Measurements from ENCODE around the gene GGTLC1.

Gene GGTLC1

GRCh38 chr20:23967616-23967979 is 21.0 kb downstream of the GGTLC1 start:
- DNase-seq (ENCODE audit: insufficient read length, low spot score): no peak
- FAIRE-seq: no peak

GRCh38 chr20:23966927-23967615 is 21.5 kb downstream of the GGTLC1 start:
- FAIRE-seq (no peak), DNase-seq (ENCODE audit: insufficient read length, low spot score) (no peak)

DNA sequence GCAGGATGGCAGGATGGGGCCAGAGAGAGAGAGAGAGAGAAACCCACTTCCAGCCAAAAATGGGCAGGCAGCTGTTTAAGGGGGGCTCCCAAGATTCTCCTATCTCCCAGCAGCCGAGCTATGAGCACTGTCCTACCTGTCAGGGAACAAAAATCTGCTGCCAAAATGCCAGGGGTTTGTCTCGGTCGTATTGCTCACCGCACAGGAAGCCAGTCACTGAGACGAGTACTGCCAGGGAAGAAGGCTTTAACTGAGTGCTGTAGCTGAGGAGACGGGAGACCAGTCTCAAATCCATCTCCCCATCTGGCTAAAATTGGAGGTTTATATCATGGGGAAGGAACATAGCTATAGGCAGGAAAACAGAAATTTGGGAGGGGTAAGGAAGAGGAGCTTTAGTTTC is 22.3 kb downstream of the GGTLC1 start:
- no peak for FAIRE-seq
- DNase-seq (ENCODE audit: insufficient read length, low spot score): no peak

DNA sequence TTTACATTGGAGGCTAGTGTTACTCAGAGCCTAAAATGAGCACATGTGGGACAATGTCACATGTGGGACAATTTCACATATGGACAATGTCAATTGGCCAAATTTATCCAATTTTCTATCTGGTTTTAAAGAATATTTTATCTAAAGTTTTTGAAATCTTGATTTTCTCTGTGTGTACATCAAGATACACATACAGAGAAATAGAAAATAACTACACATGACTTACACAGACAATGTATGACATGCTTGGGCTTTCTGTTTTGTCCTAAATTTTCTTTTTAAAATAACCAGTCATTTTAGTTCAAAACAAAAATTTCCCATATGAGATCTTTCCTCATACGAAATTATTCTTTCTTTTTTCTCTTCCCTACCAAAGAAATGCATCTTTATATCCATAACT is 24.6 kb downstream of the GGTLC1 start:
- DNase-seq (ENCODE audit: insufficient read length, low spot score): no peak
- no peak for FAIRE-seq

DNA sequence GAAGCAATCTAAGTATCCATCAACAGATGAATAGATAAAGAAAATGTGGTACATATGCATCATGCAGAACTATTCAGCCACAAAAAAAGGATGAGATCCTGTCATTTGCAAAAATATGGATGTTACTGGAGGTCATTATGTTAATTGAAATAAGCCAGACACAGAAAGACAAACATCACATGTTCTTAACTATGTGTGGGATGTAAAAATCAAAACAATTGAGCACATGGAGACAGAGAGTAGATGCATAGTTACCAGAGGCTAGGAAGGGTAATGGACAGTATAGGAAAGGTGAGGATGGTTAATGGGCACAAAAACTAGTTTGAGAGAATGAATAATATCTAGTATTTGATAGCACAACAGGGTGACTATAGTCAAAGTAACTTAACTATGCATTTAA is 26.3 kb downstream of the GGTLC1 start:
- no peak for DNase-seq (ENCODE audit: insufficient read length, low spot score)
- FAIRE-seq: no peak

- DNase-seq (ENCODE audit: insufficient read length, low spot score): no peak
- no peak for FAIRE-seq
Observed at GRCh38 chr20:23959054-23959453, 29.5 kb downstream of the GGTLC1 start.

GRCh38 chr20:23955896-23956295 is 32.7 kb downstream of the GGTLC1 start:
- DNase-seq (ENCODE audit: insufficient read length, low spot score) (no peak), FAIRE-seq (no peak)

DNA sequence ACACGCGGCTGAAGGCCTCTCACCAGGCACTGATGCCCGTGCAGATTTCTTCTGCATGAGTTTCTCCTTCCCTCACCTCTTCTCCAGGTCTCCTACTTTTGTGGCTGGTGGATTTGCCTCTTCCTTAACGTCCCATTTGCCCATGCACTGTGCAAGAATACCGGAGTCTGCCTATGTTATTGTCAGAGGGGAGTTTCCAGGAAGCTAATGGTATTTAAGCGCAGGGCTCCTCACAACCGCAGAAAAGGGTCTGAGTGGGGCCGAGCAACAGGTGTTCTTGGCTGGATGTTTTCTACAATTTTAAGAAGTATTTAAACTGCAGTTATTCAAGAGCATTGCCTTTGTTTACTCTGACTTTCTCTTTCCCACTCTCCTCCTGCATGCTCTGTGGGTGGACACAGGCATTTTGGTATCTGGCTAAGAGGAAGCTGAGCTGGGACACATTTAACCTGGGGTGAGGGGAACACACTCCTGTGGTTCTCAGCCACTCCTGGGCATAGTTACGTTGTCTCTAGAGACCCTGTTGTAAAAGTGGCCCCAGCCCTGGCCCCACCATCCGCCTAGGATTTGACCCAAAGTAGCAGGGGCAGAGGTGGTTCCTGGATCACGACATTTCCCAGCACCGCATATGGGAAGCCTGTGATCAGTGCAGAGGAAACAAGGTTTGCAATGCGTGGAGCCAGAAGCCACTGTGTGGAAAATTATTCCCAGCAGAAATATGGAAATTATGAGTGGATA is 34.4 kb downstream of the GGTLC1 start:
- FAIRE-seq (no peak), DNase-seq (ENCODE audit: insufficient read length, low spot score) (no peak)

GRCh38 chr20:23946206-23946605 is 42.4 kb downstream of the GGTLC1 start:
- FAIRE-seq: no peak
- DNase-seq (ENCODE audit: insufficient read length, low spot score): no peak

DNA sequence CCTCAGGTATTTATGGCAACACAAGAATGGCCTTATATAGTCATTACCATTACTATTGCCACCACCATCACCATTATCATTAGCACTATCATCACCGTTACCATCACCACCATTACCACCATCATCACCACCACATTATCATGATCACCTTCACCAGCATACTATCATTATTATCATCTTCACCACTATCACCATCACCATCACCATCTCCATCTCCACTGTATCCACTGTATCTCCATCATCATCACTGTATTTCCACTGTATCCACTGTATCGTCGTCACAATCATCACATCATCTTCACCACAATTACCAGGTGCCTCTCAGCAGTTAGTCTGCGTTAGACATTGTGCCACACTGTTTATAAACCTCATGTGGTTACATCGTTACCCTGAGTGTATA is 45.3 kb downstream of the GGTLC1 start:
- FAIRE-seq: no peak
- DNase-seq (ENCODE audit: insufficient read length, low spot score): no peak

- DNase-seq (ENCODE audit: insufficient read length, low spot score) (no peak), FAIRE-seq (no peak)
Observed at GRCh38 chr20:23939641-23940040, 48.9 kb downstream of the GGTLC1 start.

DNA sequence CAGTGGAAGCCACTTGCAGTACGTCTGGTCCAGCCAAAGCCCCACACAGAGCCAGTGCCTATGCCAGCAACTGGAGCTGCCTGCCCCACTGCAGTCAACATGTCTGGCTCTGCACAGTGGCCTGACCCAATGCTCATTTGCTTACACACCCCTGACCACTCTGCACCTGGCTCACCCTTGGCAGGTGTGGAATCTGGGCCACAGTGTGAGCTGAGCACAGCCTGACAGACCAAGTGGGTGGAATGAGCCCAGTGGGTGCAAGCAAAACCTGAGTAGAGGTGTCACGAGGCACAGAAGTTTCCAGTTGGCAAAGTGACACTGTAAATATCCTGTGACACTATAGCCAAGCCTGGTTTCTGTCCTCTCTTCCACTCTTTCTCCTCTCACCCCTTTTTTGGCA is 49.5 kb downstream of the GGTLC1 start:
- DNase-seq (ENCODE audit: insufficient read length, low spot score): no peak
- FAIRE-seq: no peak

DNA sequence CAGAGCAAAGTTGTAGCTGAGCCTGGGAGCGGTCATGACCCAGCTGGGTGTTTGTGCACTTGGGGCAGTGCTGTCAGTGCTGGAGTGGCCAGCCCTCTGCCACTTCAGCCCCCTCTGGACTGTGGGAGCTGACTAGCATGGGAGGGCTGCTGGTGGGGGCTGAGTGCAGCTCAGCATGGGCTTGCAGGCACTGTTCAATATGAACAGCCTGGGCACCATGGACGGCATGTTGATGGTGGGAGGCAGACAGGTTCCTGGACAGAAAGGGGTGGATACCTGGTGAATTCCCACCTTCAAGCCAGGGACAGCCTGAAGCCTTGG is 50.5 kb downstream of the GGTLC1 start:
- no peak for FAIRE-seq

DNA sequence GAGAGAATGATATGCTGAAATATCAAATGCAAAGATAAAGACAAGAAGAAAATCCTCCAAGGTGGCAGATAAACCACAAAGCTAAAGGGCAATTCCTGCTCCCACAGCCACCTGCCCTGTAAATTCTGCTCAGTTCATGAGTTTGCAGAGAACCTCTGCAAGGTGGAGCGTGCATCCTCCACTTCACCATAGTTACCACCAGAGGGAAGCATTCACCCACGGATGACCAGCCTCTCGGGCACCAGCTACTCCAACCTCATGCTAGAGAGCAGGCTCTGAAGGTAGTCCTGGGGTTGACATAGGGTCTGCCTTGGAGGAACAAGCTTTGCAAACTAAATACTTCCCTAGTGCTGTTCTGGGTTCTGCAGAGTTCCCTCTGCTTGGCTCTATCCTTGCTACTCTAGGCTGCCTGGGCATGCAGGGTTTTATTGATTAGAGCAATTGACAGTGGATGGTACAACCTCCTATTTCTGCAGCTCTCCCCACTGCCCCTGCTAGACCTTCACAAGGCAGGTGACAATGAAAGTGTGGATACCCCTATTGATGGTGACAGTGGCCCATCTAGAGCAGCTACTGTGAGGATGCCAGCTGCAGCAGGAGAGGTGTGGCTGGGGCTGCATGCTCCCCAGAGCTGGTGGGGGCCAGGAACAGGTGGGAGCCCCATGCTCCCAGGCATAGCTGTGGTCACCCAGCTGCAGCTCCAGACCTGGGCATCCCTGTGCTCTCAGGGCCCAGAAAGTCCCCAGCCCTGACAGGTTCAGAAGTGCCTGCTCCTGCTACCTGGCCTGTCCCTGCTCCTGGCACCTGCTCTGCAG is 51.1 kb downstream of the GGTLC1 start:
- FAIRE-seq (peak; percentile 4), DNase-seq (ENCODE audit: insufficient read length, low spot score) (peak; percentile 23)

More for the DNA sequence above, 50.5 kb downstream of the GGTLC1 start:
- no peak for DNase-seq (ENCODE audit: insufficient read length, low spot score)

Measured in GM19239 (cell line).